GM12878 (cell line): ENCODE measurements around the gene ARIH2. TPM values are rescaled to one million over a fixed set of nuclear protein-coding genes. Genes with fewer than 3 reads are reported as not detected.

Source experiments
- ATAC-seq: fragments of 200-7000 bp; cut with Tn5 transposase; 3 replicates; pipeline ENCODE4 v1.9.1; 2020; ENCODE audit warnings: mild to moderate bottlenecking, moderate library complexity
- BruUV-seq: library from RNA; stranded (reverse); fragments of 400-500 nt; replicated peaks from 2 replicates; lab custom pipeline; 2021; lab: Mats Ljungman, UMichigan
- CTCF ChIA-PET: fragments of 300-600 bp; sonication (Branson Sonifier 250); formaldehyde crosslinking; extraction: SDS; loops from one replicate; lab custom pipeline; 2021; ENCODE audit warnings: inconsistent platforms; lab: Yijun Ruan, JAX
- POLR2A ChIA-PET: fragments of 350-600 bp; formaldehyde crosslinking; extraction: SDS; loops from one replicate; lab custom pipeline; 2021; ENCODE audit warnings: inconsistent platforms; lab: Charles Lee
- RAD21 ChIA-PET: fragments of 300-600 bp; sonication (Branson Sonifier 250); formaldehyde crosslinking; loops from one replicate; lab custom pipeline; 2023; ENCODE audit warnings: antibody characterized with exemption; ENCODE audit not compliant: unreplicated experiment; lab: Charles Lee
- SMC1A ChIA-PET: fragments of 300-600 bp; sonication (Branson Sonifier 250); formaldehyde crosslinking; loops from one replicate; lab custom pipeline; 2023; ENCODE audit not compliant: unreplicated experiment, uncharacterized antibody; lab: Charles Lee
- DNase-seq: peaks from one replicate; pipeline ENCODE4 v3.0.0-alpha.2; 2011; ENCODE audit warnings: low read depth, low spot score
- FAIRE-seq: peaks from 3 replicates; lab custom pipeline; 2011; peaks lifted over from hg19 to GRCh38; lab: Jason Lieb, UNC
- H2AFZ ChIP-seq: 2 replicates; pipeline ENCODE4 v1.6.0; 2011; ENCODE audit warnings: low read depth, low read length, control low read depth; ENCODE audit not compliant: control insufficient read depth
- H3K27ac ChIP-seq: 2 replicates; pipeline ENCODE4 v1.5.1; 2011; ENCODE audit warnings: control low read depth; ENCODE audit not compliant: control insufficient read depth, insufficient read depth
- H3K27me3 ChIP-seq, 2 experiments: replicated peaks in 1 of 2; 2 replicates each; pipeline versions ENCODE4 v1.6.0 to v1.6.1; 2011; ENCODE audit warnings: low read length in 1 of 2; ENCODE audit not compliant: control insufficient read depth in 2 of 2, insufficient read depth in 2 of 2
- H3K36me3 ChIP-seq, 2 experiments: 2 replicates each; pipeline ENCODE4 v1.5.1; 2011; ENCODE audit warnings: low read length in 1 of 2; ENCODE audit not compliant: control insufficient read depth in 2 of 2, insufficient read depth in 2 of 2
- H3K4me1 ChIP-seq: 2 replicates; pipeline ENCODE4 v1.6.1; 2011; ENCODE audit warnings: mild to moderate bottlenecking, low read length, moderate library complexity, mixed read lengths; ENCODE audit not compliant: control insufficient read depth, insufficient read depth
- H3K4me2 ChIP-seq: 2 replicates; pipeline ENCODE4 v1.6.0; 2011; ENCODE audit warnings: control low read depth; ENCODE audit not compliant: control insufficient read depth, insufficient read depth
- H3K4me3 ChIP-seq: fragments of 200-600 bp; sonication (generic); 2 replicates; pipeline ENCODE4 v1.5.1; 2016
- H3K79me2 ChIP-seq: 2 replicates; pipeline ENCODE4 v1.6.0; 2011; ENCODE audit warnings: low read length; ENCODE audit not compliant: control insufficient read depth, insufficient read depth
- H3K9ac ChIP-seq: 2 replicates; pipeline ENCODE4 v1.8.0; 2011; ENCODE audit warnings: low read length, control low read depth, mixed read lengths; ENCODE audit not compliant: control insufficient read depth, insufficient read depth
- H3K9me3 ChIP-seq: replicated peaks from 3 replicates; pipeline ENCODE4 v1.5.1; 2011; ENCODE audit warnings: mild to moderate bottlenecking, low read length; ENCODE audit not compliant: control insufficient read depth, insufficient read depth
- H4K20me1 ChIP-seq: 2 replicates; pipeline ENCODE4 v1.6.0; 2011; ENCODE audit not compliant: control insufficient read depth, insufficient read depth
- CBFB ChIP-seq: IDR thresholded peaks from 2 replicates; pipeline ENCODE4 v1.6.1; 2016; ENCODE audit warnings: antibody characterized with exemption, low read depth
- E4F1 ChIP-seq: fragments of 450-650 bp; IDR thresholded peaks from 2 replicates; pipeline ENCODE4 v1.6.1; 2018; ENCODE audit warnings: borderline replicate concordance, mild to moderate bottlenecking; ENCODE audit not compliant: partially characterized antibody
- HCFC1 ChIP-seq: fragments of 150-350 bp; IDR thresholded peaks from 2 replicates; pipeline ENCODE4 v1.6.1; 2014; ENCODE audit warnings: low read length
- JUNB ChIP-seq: IDR thresholded peaks from 2 replicates; pipeline ENCODE4 v1.6.1; 2016; ENCODE audit warnings: antibody characterized with exemption, mild to moderate bottlenecking
- NRF1 ChIP-seq: conservative IDR thresholded peaks from 2 replicates; pipeline ENCODE4 v1.6.1; 2011; ENCODE audit warnings: mild to moderate bottlenecking, low read depth, low read length, improper control_type of control experiment
- POLR2AphosphoS2 ChIP-seq: IDR thresholded peaks from 2 replicates; pipeline ENCODE4 v1.6.1; 2011; ENCODE audit warnings: low read depth, mild to moderate bottlenecking, low read length, improper control_type of control experiment, moderate library complexity
- USF1 ChIP-seq: IDR thresholded peaks from 2 replicates; pipeline ENCODE4 v1.6.1; 2011; ENCODE audit warnings: borderline replicate concordance, low read depth, mild to moderate bottlenecking, moderate library complexity, mixed read lengths, low read length; ENCODE audit not compliant: insufficient read depth; ENCODE audit errors: extremely low read length
- WGBS: methylation state at CpG from one replicate; pipeline ENCODE4 v1.1.6; 2016; ENCODE audit warnings: low lambda C conversion rate; ENCODE audit not compliant: insufficient replicate concordance, insufficient coverage; ENCODE audit errors: missing lambda C conversion rate; 5-methylcytosine and 5-hydroxymethylcytosine counted together
- in situ Hi-C: fragments of 300-500 bp; cut with MboI; formaldehyde crosslinking; loops from 9 replicates; pipeline ENCODE4 v1.14.3; 2018; ENCODE audit warnings: mixed read lengths
- intact Hi-C: fragments of 100-400 bp; cut with micrococcal nuclease; formaldehyde crosslinking; loops from one replicate; pipeline ENCODE4 v1.14.2; 2022; ENCODE audit not compliant: unreplicated experiment
- polyA plus RNA-seq, 11 experiments: library from polyadenylated mRNA; depleted of rRNA in 4 of 11; unstranded in 6 of 11; stranded (reverse) in 5 of 11; fragments of >200 nt; fragmentation: Nextera tagmentation in 4 of 11; fragmentation: Illumina TruSeq in 1 of 11; extraction: Ambion mirVana in 4 of 11; extraction: Trizol in 1 of 11; gene quantifications; 1 replicate in 1 of 11; 2 replicates in 10 of 11; pipeline versions ENCODE4 v1.2.1 to v1.2.3, GENCODE V29; 2011 to 2016; ENCODE audit warnings: inconsistent platforms in 2 of 11, missing spikeins in 2 of 11, low read depth in 1 of 11
- total RNA-seq, 4 experiments: library from RNA; depleted of rRNA in 3 of 4; stranded (reverse); fragments of >200 nt in 3 of 4; fragmentation: Illumina TruSeq in 1 of 4; extraction: Trizol in 1 of 4; gene quantifications; 2 replicates each; pipeline versions ENCODE4 v1.2.1 to v1.2.3, GENCODE V29; 2013 to 2021

ARIH2 gene
- total and polyA plus RNA-seq, 10 of the 15 experiments (the other 5 are each of a cell fraction or from before 2014, with no cell fraction given): 18.7 to 74.7 (median 63.7) TPM

- peaks cover 19 to 38% of the 10 kb centered on the region in 2 experiments for H3K36me3 ChIP-seq
- DNase-seq: no peak
- no peak overlapping the region for H3K4me2 ChIP-seq
- no peaks in the 10 kb centered on the region for H3K4me1 ChIP-seq
- in situ Hi-C loops: no loop called here
- no peak for FAIRE-seq
- ChIA-PET SMC1A (no interaction called here), CTCF (interaction anchor here (0.6 to 2.0 kb wide), 4 partner anchors 13 to 505 kb away, joined by 3 to 8 read pairs (median 5); partner anchors contain the start of genes NDUFAF3 and WDR6), POLR2A (interaction anchor here (0.6 kb wide), 1 partner anchor 780 kb away, joined by 4 read pairs; no protein-coding TSS in a partner anchor), RAD21 (no interaction called here)
- TF ChIP-seq POLR2AphosphoS2 (no peak), E4F1 (no peak), CBFB (no peak), NRF1 (no peak), HCFC1 (no peak)
- BruUV-seq: TSS peak; percentile 57
- H3K4me3 ChIP-seq: no peak overlapping the region
- ATAC-seq: no peak
- H3K79me2 ChIP-seq: no peaks in the 10 kb centered on the region
- 95% methylated on average over 2 of the region's 2 CpGs for WGBS
- intact Hi-C loops: no loop called here
- no peak overlapping the region for H3K9ac ChIP-seq
- no peaks in the 10 kb centered on the region for H3K9me3 ChIP-seq
- no peaks in the 10 kb centered on the region for H4K20me1 ChIP-seq
- H2AFZ ChIP-seq: no peak overlapping the region
- H3K27me3 ChIP-seq: no peaks in the 10 kb centered on the region
- no peak overlapping the region for H3K27ac ChIP-seq
Observed at GRCh38 chr3:49034650-49035049, 116.0 kb downstream of the ARIH2 start.

GRCh38 chr3:49035281-49035680 lies 116.6 kb downstream of the ARIH2 start:
- Histone ChIP-seq H3K27me3 (no peaks in the 10 kb centered on the region), H3K4me1 (no peaks in the 10 kb centered on the region), H3K27ac (no peak overlapping the region), H3K9me3 (no peaks in the 10 kb centered on the region), H3K4me3 (no peak overlapping the region), H3K9ac (no peak overlapping the region), H3K79me2 (no peaks in the 10 kb centered on the region), H2AFZ (no peak overlapping the region), H3K4me2 (no peak overlapping the region), H4K20me1 (no peaks in the 10 kb centered on the region), H3K36me3 (peaks cover 18 to 32% of the 10 kb centered on the region in 2 experiments)
- 100% methylated on average over 3 of the region's 3 CpGs for WGBS
- ChIA-PET POLR2A (no interaction called here), CTCF (interaction anchor here (1.1 to 2.0 kb wide), 2 partner anchors 13 to 28 kb away, joined by 3 to 7 read pairs; partner anchors contain the start of genes NDUFAF3 and WDR6), SMC1A (no interaction called here), RAD21 (no interaction called here)
- intact Hi-C loops (no loop called here), in situ Hi-C loops (no loop called here)
- ATAC-seq (no peak), FAIRE-seq (no peak), DNase-seq (no peak)
- no peak for TF ChIP-seq JUNB
- no peak for TF ChIP-seq USF1
- TF ChIP-seq CBFB: no peak
- no TSS peak for BruUV-seq
